ENCODE results near the gene PNCK.
"Not testable (repeated sequence)": the region's sequence is repeated elsewhere in the genome, so short reads cannot be mapped to it uniquely, and the experiment has no call there.

Gene PNCK

GRCh38 chrX:153673428-153674218, at the start of gene PNCK:
TSS of gene PNCK (minus strand) at chrX:153673813. CDS start at chrX:153673076, 737 bp downstream.
- no peak for DNase-seq (ENCODE audit: low spot score)

- DNase-seq (ENCODE audit: low spot score): no peak
Observed at GRCh38 chrX:153722704-153723350, 49.2 kb upstream of the PNCK start.

GRCh38 chrX:153719701-153720100, 46.1 kb upstream of the PNCK start:
- DNase-seq (ENCODE audit: low spot score): no peak

- DNase-seq (ENCODE audit: low spot score): no peak
Observed at GRCh38 chrX:153719238-153719637, 45.6 kb upstream of the PNCK start.

- DNase-seq (ENCODE audit: low spot score): no peak
Observed at GRCh38 chrX:153717445-153717844, 43.8 kb upstream of the PNCK start.

GRCh38 chrX:153714256-153714655, 40.6 kb upstream of the PNCK start:
- DNase-seq (ENCODE audit: low spot score): peak; percentile 29

GRCh38 chrX:153709726-153710674, 36.4 kb upstream of the PNCK start:
- no peak for DNase-seq (ENCODE audit: low spot score)

- DNase-seq (ENCODE audit: low spot score): peak; percentile 68
Observed at GRCh38 chrX:153708415-153708814, 34.8 kb upstream of the PNCK start.

GRCh38 chrX:153707406-153707805, 33.8 kb upstream of the PNCK start:
- no peak for DNase-seq (ENCODE audit: low spot score)

- no peak for DNase-seq (ENCODE audit: low spot score)
Observed at GRCh38 chrX:153706799-153707198, 33.2 kb upstream of the PNCK start.

GRCh38 chrX:153705403-153706060, 31.9 kb upstream of the PNCK start:
- not testable (repeated sequence) for DNase-seq (ENCODE audit: low spot score)

- DNase-seq (ENCODE audit: low spot score): not testable (repeated sequence)
Observed at GRCh38 chrX:153704631-153705402, 31.2 kb upstream of the PNCK start.

GRCh38 chrX:153704021-153704526, 30.5 kb upstream of the PNCK start:
- no peak for DNase-seq (ENCODE audit: low spot score)

- no peak for DNase-seq (ENCODE audit: low spot score)
Observed at GRCh38 chrX:153703036-153703370, 29.4 kb upstream of the PNCK start.

- DNase-seq (ENCODE audit: low spot score): no peak
Observed at GRCh38 chrX:153702336-153703035, 28.9 kb upstream of the PNCK start.

- DNase-seq (ENCODE audit: low spot score): no peak
Observed at GRCh38 chrX:153701706-153702105, 28.1 kb upstream of the PNCK start.

- no peak for DNase-seq (ENCODE audit: low spot score)
Observed at GRCh38 chrX:153700967-153701366, 27.4 kb upstream of the PNCK start.

- DNase-seq (ENCODE audit: low spot score): no peak
Observed at GRCh38 chrX:153700376-153700945, 26.8 kb upstream of the PNCK start.

- not testable (repeated sequence) for DNase-seq (ENCODE audit: low spot score)
Observed at GRCh38 chrX:153699784-153700371, 26.3 kb upstream of the PNCK start.

All from pons (tissue), 1 donor.